ENCODE data around the gene SETD1A. TPM values are rescaled to one million over a fixed set of nuclear protein-coding genes. Genes with fewer than 3 reads are reported as not detected.

The SETD1A gene
- total and polyA plus RNA-seq, 9 of the 15 experiments (the other 6 are each of a cell fraction or from before 2014, with no cell fraction given) = 0.08 to 36.0 (median 4.2) TPM

GRCh38 chr16:30992931-30993816, 35.6 kb downstream of the SETD1A start (continued):
- no peak for TF ChIP-seq NR0B1 (IDR thresholded peaks at IDR 0.05; ENCODE audit: partially characterized antibody)
- TF ChIP-seq ZEB2 (IDR thresholded peaks at IDR 0.05) = 0 out of 2 replicates have a peak, but pooled peaks have one; percentile 42
- TF ChIP-seq, protein P1, sequence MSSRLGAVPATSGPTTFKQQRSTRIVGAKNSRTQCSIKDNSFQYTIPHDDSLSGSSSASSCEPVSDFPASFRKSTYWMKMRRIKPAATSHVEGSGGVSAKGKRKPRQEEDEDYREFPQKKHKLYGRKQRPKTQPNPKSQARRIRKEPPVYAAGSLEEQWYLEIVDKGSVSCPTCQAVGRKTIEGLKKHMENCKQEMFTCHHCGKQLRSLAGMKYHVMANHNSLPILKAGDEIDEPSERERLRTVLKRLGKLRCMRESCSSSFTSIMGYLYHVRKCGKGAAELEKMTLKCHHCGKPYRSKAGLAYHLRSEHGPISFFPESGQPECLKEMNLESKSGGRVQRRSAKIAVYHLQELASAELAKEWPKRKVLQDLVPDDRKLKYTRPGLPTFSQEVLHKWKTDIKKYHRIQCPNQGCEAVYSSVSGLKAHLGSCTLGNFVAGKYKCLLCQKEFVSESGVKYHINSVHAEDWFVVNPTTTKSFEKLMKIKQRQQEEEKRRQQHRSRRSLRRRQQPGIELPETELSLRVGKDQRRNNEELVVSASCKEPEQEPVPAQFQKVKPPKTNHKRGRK (tag; IDR thresholded peaks at IDR 0.05) = no peak
- no peak for TF ChIP-seq SMAD1 (IDR thresholded peaks at IDR 0.05; ENCODE audit: low read depth, low read length, partially characterized antibody)
- TF ChIP-seq ZNF444 (CRISPR knock-in tag; IDR thresholded peaks at IDR 0.05) = no peak
- no peak for TF ChIP-seq ZNF583 (CRISPR knock-in tag; IDR thresholded peaks at IDR 0.05)
- TF ChIP-seq E2F3 (CRISPR knock-in tag; IDR thresholded peaks at IDR 0.05) = no peak
- no peak for TF ChIP-seq JUN (IDR thresholded peaks at IDR 0.05; ENCODE audit: borderline replicate concordance, low read depth, low read length)
- no peak for TF ChIP-seq JUN (CRISPR knock-in tag; IDR thresholded peaks at IDR 0.05; ENCODE audit: borderline replicate concordance)
- no peak for TF ChIP-seq TEAD1 (CRISPR knock-in tag; IDR thresholded peaks at IDR 0.05)
- TF ChIP-seq ZNF12 (CRISPR knock-in tag; IDR thresholded peaks at IDR 0.05) = no peak
- no peak for TF ChIP-seq SMARCC2 (IDR thresholded peaks at IDR 0.05; ENCODE audit: low read depth)
- TF ChIP-seq SFPQ (IDR thresholded peaks at IDR 0.05; ENCODE audit: low read depth, low read length) = no peak
- no peak for TF ChIP-seq SRSF1 (IDR thresholded peaks at IDR 0.05; ENCODE audit: low read depth, low read length)
- TF ChIP-seq ZNF197 (CRISPR knock-in tag; IDR thresholded peaks at IDR 0.05; ENCODE audit: low read depth) = no peak
- TF ChIP-seq CBX1 (IDR thresholded peaks at IDR 0.05; ENCODE audit: low read depth) = no peak
- TF ChIP-seq NUFIP1 (IDR thresholded peaks at IDR 0.05; ENCODE audit: partially characterized antibody) = no peak
- TF ChIP-seq ZNF133 (CRISPR knock-in tag; IDR thresholded peaks at IDR 0.05) = no peak
- no peak for TF ChIP-seq ZNF77 (CRISPR knock-in tag; IDR thresholded peaks at IDR 0.05)
- no peak for TF ChIP-seq MECOM (CRISPR knock-in tag; IDR thresholded peaks at IDR 0.05)
- TF ChIP-seq CAMTA2 (CRISPR knock-in tag; conservative IDR thresholded peaks at IDR 0.05) = no peak
- no peak for TF ChIP-seq ZNF699 (CRISPR knock-in tag; IDR thresholded peaks at IDR 0.05; ENCODE audit: insufficient replicate concordance)
- TF ChIP-seq U2AF1 (optimal IDR thresholded peaks at IDR 0.05; ENCODE audit: low read depth, low read length) = no peak
- TF ChIP-seq JUND (IDR thresholded peaks at IDR 0.05; ENCODE audit: borderline replicate concordance, low read depth, low read length) = no peak
- peak; percentile 11; the same call in 1 of the 3 replicates for TF ChIP-seq JUND (tag; IDR thresholded peaks at IDR 0.05; ENCODE audit: borderline replicate concordance, low read depth, low read length)
- no peak for TF ChIP-seq ILF3 (IDR thresholded peaks at IDR 0.05; ENCODE audit: borderline replicate concordance)
